Parathyroid adenoma (tissue), 2 donors: ENCODE data around the gene ATP5F1E.
A peak's percentile ranks its signal among the peaks of the same experiment; 100 is the strongest.
"Not testable (repeated sequence)": the region's sequence is repeated elsewhere in the genome, so short reads cannot be mapped to it uniquely, and the experiment has no call there.

Experiments used
- H2AFZ ChIP-seq: fragments of 300-600 bp; sonication (generic); one replicate; pipeline ENCODE4 v1.7.0; 2017; ENCODE audit warnings: antibody characterized with exemption, mild to moderate bottlenecking
- H3K27ac ChIP-seq: fragments of 300-600 bp; sonication (generic); one replicate; pipeline ENCODE4 v1.7.0; 2017
- H3K27me3 ChIP-seq: fragments of 300-600 bp; sonication (generic); one replicate; pipeline ENCODE4 v1.7.0; 2017; ENCODE audit warnings: low read length; ENCODE audit not compliant: control insufficient read depth, insufficient read depth
- H3K36me3 ChIP-seq: fragments of 300-600 bp; sonication (generic); one replicate; pipeline ENCODE4 v1.7.0; 2017; ENCODE audit warnings: low read length; ENCODE audit not compliant: control insufficient read depth, insufficient read depth
- H3K4me1 ChIP-seq: fragments of 300-600 bp; sonication (generic); one replicate; pipeline ENCODE4 v1.7.0; 2017; ENCODE audit warnings: control low read depth
- H3K4me2 ChIP-seq: fragments of 300-600 bp; sonication (generic); one replicate; pipeline ENCODE4 v1.7.0; 2017; ENCODE audit warnings: low read length
- H3K4me3 ChIP-seq: fragments of 300-600 bp; sonication (generic); one replicate; pipeline ENCODE4 v1.7.0; 2017; ENCODE audit warnings: low read depth, low read length
- H3K79me2 ChIP-seq: fragments of 300-600 bp; sonication (generic); one replicate; pipeline ENCODE4 v1.7.0; 2017; ENCODE audit warnings: control low read depth
- H3K9ac ChIP-seq: fragments of 300-600 bp; sonication (generic); one replicate; pipeline ENCODE4 v1.7.0; 2017; ENCODE audit warnings: mild to moderate bottlenecking
- H3K9me3 ChIP-seq: fragments of 300-600 bp; sonication (generic); one replicate; pipeline ENCODE4 v1.7.0; 2017; ENCODE audit warnings: low read length; ENCODE audit not compliant: control insufficient read depth
- CTCF ChIP-seq: fragments of 300-600 bp; sonication (generic); IDR thresholded peaks from one replicate; pipeline ENCODE4 v1.7.0; 2017; ENCODE audit warnings: antibody characterized with exemption, mild to moderate bottlenecking
- donor health status: primary hyperparathyroidism.

The ATP5F1E gene

DNA sequence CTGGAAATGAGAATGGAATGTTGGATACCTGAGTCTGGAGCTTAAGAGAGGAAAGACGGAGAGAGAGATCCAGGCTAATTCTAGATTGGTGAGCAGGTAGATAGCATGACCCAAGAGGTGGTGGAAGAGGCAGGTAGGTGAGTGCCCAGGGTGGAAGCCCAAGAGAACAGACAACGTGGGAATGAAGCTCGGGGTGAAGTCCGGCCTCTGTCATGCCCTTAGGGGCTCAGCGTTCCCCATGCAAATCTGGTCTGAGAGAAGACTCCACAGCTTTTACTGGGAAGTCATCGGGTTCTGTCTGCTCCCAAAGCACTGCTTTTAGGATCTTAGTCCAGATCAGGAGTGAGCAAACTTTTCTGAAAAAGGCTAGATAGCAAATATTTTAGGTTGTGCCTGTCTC, 47.4 kb downstream of the ATP5F1E start:
- Histone ChIP-seq H3K4me1 (peaks cover 5% of the 10 kb centered on the region), H3K79me2 (peaks cover 7% of the 10 kb centered on the region), H3K4me3 (no peak overlapping the region), H3K36me3 (no peaks in the 10 kb centered on the region), H2AFZ (no peak overlapping the region), H3K27me3 (no peaks in the 10 kb centered on the region), H3K4me2 (no peak overlapping the region), H3K9me3 (no peaks in the 10 kb centered on the region), H3K9ac (no peak overlapping the region), H3K27ac (no peak overlapping the region)
- TF ChIP-seq CTCF: no peak

- H3K4me1 ChIP-seq, H3K9ac ChIP-seq, H2AFZ ChIP-seq, H3K79me2 ChIP-seq, H3K4me3 ChIP-seq, H3K27me3 ChIP-seq, H3K27ac ChIP-seq, H3K9me3 ChIP-seq, H3K4me2 ChIP-seq, H3K36me3 ChIP-seq: not testable (repeated sequence)
These were observed 49.0 kb downstream of the ATP5F1E start for GRCh38 chr20:58983115-58983468.

GRCh38 chr20:58982406-58983114, 49.6 kb downstream of the ATP5F1E start:
- Histone ChIP-seq H3K4me2 (no peak overlapping the region), H3K9ac (no peak overlapping the region), H3K27me3 (no peaks in the 10 kb centered on the region), H2AFZ (no peak overlapping the region), H3K4me3 (no peak overlapping the region), H3K36me3 (no peaks in the 10 kb centered on the region), H3K79me2 (peaks cover 7% of the 10 kb centered on the region), H3K9me3 (no peaks in the 10 kb centered on the region), H3K4me1 (peaks cover 5% of the 10 kb centered on the region), H3K27ac (no peak overlapping the region)
- no peak for TF ChIP-seq CTCF

DNA sequence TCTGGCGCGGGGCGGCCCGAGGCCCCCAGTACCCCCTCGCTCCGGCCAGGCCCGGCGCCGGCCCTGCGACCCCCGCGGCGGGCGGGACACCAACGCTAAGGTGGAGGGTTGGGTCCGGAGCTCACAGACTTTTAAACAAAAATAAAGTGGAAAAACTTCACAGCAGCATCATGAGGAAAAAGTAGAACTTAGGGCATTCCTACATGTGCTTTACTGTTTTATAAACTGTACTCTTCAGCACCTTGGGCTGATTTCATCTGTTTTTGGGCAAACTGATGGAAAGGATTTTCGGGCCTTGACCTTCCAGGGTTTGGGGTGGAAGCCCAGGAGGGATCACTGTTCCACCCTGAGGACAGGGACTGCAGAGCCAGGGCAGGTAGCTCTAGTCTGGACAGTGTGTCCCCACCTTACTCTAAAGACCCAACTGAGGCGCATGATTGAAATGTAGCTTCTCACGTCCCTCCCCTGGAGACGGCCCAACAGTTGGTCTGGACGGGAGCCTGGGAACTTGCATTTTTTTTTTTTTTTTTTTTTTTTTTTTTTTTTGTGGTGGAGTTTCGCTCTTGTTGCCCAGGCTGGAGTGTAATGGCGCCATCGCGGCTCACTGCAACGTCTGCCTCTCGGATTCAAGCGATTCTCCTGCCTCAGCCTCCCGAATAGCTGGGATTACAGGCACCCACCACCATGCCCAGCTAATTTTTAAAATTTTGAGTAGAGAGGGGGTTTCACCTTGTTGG, 50.3 kb downstream of the ATP5F1E start:
- Histone ChIP-seq H3K27me3 (no peaks in the 10 kb centered on the region), H3K9me3 (no peaks in the 10 kb centered on the region), H3K4me2 (peak overlapping the region; percentile 99), H3K9ac (no peak overlapping the region), H3K79me2 (peaks cover 7% of the 10 kb centered on the region), H2AFZ (peak overlapping the region; percentile 83), H3K27ac (peak overlapping the region; percentile 49), H3K4me3 (peak overlapping the region; percentile 81), H3K4me1 (peaks cover 5% of the 10 kb centered on the region), H3K36me3 (no peaks in the 10 kb centered on the region)
- TF ChIP-seq CTCF: no peak

- H3K4me2 ChIP-seq: peak within 1 kb of the TSS; percentile 99
- H3K27ac ChIP-seq: peak within 1 kb of the TSS; percentile 55
- no peak for TF ChIP-seq CTCF
- H3K4me3 ChIP-seq: peak within 1 kb of the TSS; percentile 81
- H3K4me1 ChIP-seq: peaks cover 5% of the 10 kb centered on the region
- H3K79me2 ChIP-seq: peaks cover 7% of the 10 kb centered on the region
- no peaks in the 10 kb centered on the region for H3K27me3 ChIP-seq
- H3K36me3 ChIP-seq: no peaks in the 10 kb centered on the region
- no peak within 1 kb of the TSS for H3K9ac ChIP-seq
- no peaks in the 10 kb centered on the region for H3K9me3 ChIP-seq
- H2AFZ ChIP-seq: peak within 1 kb of the TSS; percentile 95
These were observed 51.2 kb downstream of the ATP5F1E start, which contains the start of gene NELFCD for GRCh38 chr20:58980711-58981627. NELFCD (plus strand) TSS chr20:58981256; CDS start chr20:58981310, 54 bp downstream.
